ENCODE measurements around the gene GDPGP1.

GDPGP1 gene

DNA sequence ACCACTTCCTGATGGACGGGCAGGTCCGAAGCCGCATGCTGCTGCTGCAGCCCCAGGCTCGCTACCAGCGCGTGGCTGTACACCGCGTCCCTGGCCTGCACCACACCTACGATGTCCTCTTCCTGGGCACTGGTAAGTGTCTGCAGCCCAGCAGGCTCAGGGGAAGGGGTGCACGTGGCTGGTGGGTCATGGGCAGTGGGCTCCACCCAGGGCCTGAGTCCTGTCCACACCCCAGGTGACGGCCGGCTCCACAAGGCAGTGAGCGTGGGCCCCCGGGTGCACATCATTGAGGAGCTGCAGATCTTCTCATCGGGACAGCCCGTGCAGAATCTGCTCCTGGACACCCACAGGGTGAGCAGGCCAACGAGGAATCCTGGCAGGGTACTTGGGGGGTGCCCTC is 9.0 kb upstream of the GDPGP1 start:
- no peak for DNase-seq

DNA sequence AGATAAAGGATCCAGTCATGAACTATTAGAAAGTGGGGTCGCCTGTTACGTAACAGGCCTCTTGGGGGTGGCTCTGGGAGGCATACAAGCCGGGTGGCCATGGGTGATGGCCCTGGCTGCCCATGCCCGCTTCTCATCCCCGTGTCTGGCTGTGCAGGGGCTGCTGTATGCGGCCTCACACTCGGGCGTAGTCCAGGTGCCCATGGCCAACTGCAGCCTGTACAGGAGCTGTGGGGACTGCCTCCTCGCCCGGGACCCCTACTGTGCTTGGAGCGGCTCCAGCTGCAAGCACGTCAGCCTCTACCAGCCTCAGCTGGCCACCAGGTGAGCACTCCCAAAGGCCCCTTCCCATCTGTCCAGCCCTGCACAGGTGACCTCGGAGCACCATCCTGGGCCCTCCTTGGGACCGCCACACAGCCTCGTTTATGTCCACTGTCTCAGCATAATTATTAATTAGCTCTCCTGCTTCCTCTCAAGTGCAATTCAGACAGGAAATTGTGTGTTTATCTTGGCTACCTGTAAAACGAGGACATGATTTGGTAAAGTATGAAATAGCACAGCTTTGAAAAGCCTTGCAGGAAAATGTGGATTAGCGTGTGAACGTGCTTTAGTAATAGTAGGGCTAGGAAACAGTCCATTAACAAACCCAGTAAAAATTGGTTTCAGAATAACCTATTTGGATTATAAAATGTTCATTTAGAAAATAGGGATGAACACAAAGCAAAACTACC is 8.3 kb upstream of the GDPGP1 start:
- no peak for DNase-seq

DNA sequence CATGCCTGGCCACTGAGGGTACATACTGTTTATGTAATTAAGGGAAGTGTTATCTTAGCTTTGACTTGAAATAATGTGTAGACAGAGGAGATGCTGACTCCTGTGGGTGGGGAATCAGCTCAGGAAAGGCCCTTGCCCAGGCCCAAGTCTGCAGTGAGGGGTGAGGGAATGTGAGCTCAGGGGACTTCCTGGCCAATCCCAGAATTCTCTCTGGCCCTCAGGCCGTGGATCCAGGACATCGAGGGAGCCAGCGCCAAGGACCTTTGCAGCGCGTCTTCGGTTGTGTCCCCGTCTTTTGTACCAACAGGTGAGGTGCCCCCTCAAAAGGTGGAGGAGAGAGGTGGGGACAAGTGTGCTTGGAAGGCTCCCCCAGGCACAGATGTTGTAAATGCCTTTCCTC is 6.7 kb upstream of the GDPGP1 start:
- DNase-seq = no peak

DNA sequence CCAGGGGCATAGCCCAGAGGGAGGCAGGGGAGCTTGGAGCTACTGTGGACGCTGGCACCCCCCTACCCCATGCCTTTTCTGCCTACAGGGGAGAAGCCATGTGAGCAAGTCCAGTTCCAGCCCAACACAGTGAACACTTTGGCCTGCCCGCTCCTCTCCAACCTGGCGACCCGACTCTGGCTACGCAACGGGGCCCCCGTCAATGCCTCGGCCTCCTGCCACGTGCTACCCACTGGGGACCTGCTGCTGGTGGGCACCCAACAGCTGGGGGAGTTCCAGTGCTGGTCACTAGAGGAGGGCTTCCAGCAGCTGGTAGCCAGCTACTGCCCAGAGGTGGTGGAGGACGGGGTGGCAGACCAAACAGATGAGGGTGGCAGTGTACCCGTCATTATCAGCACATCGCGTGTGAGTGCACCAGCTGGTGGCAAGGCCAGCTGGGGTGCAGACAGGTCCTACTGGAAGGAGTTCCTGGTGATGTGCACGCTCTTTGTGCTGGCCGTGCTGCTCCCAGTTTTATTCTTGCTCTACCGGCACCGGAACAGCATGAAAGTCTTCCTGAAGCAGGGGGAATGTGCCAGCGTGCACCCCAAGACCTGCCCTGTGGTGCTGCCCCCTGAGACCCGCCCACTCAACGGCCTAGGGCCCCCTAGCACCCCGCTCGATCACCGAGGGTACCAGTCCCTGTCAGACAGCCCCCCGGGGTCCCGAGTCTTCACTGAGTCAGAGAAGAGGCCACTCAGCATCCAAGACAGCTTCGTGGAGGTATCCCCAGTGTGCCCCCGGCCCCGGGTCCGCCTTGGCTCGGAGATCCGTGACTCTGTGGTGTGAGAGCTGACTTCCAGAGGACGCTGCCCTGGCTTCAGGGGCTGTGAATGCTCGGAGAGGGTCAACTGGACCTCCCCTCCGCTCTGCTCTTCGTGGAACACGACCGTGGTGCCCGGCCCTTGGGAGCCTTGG is 5.9 kb upstream of the GDPGP1 start:
- DNase-seq = no peak

DNA sequence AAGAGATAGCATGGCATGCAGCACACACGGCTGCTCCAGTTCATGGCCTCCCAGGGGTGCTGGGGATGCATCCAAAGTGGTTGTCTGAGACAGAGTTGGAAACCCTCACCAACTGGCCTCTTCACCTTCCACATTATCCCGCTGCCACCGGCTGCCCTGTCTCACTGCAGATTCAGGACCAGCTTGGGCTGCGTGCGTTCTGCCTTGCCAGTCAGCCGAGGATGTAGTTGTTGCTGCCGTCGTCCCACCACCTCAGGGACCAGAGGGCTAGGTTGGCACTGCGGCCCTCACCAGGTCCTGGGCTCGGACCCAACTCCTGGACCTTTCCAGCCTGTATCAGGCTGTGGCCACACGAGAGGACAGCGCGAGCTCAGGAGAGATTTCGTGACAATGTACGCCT is 5.0 kb upstream of the GDPGP1 start:
- DNase-seq = no peak

DNA sequence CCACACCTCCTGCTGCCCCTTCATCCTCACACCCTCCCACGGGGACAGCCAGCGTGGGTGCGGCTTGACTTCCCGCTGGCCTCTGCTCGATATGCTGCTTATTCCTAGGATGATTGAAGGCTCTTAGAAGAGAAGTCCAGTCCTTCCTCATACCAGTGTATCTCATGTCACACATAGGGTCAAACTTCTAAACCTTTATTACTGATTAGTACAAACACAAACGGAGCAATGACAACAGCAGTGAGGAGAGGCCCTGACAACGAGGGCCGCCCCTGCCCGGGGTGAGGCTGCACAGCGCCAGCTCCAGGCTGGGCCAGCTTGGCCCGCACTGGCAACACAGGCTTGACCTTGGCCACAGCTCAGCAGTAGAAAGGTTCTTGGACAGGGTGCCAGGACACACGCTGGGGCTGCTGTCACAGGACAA is 3.9 kb upstream of the GDPGP1 start:
- DNase-seq = peak in 31 of 51 donors; percentile 8 to 75 (median 40)

DNA sequence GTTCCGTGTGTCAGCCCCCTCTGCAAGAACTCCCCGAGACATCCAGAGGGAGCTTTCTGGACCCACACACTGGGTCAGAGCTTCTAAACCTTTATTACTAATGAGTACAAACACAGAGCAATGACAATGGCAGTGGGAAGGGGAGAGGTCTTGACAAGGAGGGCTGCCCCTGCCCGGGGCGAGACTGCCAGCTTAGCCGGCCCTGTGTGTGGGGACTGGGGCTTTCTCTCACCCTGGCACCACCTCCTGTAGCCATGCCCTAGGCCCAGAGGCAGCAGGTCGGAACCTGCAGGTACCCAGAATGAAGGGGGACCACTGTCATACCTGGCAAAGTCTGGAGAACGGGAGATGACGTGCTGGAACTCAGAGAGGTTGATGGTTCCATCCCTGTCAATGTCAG is 3.4 kb upstream of the GDPGP1 start:
- DNase-seq = no peak

DNA sequence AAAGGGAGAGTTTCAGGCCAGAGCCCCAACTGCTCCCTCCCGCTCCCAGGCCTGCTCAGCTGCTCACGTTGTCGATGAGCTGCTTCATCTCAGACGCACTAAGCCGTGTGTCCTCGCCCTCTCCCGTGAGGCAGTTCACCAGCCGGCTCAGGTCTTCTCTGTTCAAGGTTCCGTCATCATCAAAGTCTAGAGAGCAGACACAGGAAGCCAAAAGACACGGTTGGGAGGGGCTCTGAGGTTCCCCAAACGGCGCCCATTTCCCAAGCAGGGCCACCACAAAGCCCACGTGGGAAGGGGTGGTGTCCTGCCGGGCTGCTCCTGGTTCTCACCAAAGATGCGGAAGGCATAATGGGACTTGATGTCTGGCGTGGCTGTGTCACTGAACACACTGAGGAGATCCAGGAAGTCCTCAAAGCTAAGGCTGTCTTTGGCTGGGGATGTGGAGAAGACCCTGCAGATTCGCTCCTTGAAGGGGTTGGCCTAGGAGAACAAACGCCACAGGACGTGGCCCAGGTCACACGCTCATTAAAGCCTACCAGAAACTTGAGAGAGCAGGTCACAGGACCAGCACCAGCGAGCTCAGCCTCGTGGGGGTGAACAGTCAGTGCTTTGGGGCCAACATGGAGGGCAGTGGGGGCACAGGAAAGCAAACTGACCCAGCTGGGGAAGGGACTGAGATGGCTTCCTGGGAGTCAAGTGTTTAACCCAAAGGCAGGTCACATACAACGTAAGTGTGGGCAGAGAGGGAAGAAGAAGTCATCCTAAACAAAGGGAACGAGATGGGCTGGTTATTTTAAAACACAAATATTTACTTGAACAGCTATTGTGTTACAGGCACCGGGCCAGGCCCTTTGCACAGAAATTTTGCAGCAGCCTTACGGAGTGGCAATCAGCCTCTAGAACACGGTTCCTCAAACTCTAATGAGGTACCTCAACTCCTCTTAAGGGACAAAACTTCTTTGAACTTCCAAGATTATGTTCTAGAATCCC is 2.7 kb upstream of the GDPGP1 start:
- peak in 8 of 51 donors; percentile 6 to 27 (median 16) for DNase-seq

DNA sequence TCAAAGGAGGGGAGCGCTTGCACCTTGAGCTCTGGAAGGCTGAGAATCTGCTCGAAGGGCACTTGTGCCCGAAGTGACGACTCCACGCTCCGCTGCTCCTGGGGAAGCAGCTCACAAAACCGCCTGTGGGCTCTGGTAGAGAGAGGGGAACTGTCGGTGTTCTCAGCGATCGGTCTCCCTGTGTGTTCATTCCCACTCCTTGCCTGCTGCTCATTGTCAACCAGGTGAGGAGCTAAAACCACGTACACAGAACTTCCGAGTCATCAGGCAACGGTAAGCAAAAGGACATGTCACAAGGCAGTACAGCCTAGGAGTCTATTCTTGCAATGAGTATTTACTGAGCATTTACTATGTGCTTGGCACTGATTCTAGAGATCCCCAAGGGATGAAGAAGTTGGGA is 1.8 kb upstream of the GDPGP1 start:
- no peak for DNase-seq

DNA sequence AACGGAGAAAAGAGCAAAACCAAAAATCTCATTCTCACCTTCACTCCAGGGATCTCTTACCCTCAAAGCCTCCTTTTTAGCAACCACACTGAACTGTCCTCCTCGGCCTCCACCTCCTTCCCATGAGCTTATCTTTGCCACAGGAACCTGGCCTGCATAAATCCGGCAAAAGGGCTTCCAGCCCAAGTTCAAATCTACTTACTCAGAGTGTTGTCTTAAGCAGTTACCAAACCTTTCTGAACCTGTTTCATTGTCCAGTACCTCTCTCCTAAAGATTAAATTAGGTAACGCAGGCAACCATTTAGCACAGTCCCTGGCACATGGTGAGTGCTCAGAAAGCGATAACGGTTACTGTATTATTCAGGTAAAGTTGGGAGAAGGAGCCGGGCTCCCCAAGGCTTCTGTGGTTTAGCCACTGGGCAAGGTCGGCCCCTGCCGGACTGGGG is 1.0 kb upstream of the GDPGP1 start:
- DNase-seq = no peak

DNA sequence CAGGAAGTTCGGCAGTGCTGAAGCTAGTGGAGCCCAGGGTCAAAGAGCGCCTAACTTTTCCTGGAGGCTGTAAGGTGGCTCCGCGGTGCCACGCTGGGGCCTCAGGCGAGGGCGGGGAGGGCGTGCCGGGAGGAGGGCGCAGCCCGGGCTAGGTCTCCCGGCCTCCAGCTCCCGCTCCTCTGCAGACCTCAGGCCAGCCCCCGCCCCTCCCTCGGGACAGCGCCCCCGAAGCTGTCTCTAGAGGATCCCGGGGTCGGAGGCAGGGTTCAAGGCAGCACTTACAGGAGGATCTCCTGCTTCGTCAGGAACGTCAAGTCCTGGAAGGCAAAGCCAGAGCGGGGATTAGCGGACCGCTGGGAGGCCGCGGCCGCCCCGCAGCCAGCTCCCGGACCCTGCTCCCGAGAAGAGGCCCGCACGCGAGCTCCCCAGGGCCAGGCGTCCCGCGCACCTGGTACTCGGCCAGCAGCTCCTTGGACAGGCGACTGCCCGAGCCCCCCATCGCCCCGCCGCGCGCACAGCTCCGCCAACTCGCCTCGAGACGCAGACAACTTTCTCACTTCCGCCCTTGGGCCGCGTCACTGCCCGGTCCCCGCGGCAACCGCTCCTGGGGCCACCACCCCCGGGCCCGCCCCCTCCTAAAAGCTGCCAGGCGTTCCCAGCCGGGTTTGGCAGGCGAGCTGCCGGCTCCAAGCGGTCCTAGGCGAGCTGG is 468 bp upstream of the GDPGP1 start, which contains the start of gene CIB1:
Gene CIB1 (minus strand): TSS at position 555 of the 709 bp plus-strand sequence. CDS start 56 bp downstream, at position 499.
- DNase-seq = peak in 50 of 51 donors; percentile 71 to 98 (median 95)

DNA sequence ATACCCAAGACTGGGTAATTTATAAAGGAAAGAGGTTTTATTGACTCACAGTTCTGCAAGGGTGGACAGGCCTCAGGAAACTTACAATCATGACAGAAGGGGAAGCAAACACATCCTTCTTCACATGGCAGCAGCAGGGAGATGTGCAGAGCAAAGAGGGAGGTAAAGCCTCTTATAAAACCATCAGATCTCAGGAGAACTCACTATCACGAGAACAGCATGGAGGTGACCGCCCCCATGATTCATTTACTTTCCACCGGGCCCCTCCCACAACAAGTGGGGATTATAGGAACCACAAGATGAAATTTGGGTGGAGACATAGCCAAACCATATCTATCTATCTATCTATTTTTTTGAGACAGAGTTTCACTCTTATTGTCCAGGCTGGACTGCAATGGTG is 5.4 kb downstream of the GDPGP1 start:
- no peak for DNase-seq

DNA sequence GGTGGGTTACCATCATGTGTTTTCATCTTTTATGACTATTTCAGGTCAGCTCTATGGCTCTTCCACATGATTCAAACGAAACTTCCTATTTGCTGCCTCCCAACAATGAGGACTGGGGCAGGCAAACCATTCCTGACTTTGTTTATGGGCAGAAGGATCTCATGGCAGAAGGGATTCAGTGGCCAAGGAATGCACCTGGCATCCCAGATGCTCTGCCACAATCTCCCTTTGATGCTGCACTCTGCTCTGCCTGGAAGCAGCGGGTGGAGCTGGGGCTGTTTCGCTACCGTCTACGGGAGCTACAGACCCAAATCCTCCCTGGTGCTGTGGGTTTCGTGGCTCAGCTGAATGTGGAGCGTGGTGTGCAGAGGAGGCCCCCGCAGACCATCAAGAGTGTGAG is 6.8 kb downstream of the GDPGP1 start:
- no peak for DNase-seq

DNA sequence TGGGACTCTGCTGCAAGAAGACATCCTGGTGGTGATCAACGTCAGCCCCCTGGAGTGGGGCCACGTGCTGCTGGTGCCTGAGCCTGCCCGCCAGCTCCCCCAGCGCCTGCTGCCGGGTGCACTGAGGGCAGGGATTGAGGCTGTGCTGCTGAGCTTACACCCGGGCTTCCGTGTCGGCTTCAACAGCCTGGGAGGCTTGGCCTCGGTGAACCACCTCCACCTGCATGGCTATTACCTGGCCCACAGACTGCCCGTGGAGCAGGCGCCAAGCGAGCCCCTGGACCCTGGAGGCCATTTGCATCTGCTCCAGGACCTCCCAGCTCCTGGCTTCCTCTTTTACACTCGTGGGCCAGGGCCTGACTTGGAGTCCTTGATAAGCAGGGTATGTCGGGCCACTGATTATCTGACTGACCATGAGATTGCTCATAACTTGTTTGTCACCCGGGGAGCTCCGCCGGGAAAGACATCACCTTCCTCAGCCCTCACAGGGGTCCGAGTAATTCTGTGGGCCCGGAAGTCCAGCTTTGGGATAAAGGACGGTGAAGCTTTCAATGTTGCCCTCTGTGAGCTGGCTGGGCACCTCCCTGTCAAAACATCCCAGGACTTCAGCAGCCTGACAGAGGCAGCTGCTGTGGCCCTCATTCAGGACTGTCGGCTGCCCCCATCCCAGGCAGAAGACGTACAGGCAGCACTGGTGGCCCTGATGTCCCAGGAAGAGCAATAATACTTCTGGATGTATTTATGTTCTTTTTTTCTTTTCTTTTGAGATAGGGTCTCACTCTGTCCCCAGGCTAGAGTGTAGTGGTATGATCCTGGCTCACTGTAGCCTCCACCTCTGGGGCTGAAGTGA is 7.6 kb downstream of the GDPGP1 start:
- no peak for DNase-seq

DNA sequence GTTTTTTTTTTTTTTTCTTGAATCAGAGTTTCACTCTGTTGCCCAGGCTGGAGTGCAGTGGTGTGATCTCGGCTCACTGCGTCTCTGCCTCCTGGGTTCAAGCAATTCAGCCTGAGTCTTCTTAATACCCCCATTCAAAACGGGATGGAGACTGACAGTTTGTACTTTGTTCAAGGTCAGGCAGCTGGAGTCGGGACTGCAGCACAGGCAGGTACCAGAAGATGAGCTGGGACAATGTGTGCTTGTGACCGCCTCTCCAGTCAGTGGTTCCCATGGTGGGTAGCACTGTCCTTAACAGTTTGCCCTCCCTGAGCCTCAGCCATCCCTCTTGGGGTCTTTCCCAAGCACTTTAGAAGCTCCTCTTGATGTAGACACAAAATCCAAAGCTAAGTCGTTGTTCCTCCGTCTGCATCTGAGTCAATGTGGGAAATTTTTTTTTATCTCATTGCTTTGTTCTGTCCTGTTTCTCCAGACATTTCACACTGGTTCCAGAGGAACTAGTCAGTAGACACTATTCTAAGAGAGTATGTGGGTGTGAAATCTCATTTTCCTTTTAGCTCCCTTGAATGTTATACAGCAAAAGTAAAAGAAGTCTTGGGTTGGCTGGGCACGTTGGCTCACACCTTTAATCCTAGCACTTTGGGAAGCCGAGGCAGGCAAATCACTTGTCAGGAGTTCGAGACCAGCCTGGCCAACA is 10.1 kb downstream of the GDPGP1 start:
- DNase-seq = peak in 1 of 51 donors; percentile 24

DNA sequence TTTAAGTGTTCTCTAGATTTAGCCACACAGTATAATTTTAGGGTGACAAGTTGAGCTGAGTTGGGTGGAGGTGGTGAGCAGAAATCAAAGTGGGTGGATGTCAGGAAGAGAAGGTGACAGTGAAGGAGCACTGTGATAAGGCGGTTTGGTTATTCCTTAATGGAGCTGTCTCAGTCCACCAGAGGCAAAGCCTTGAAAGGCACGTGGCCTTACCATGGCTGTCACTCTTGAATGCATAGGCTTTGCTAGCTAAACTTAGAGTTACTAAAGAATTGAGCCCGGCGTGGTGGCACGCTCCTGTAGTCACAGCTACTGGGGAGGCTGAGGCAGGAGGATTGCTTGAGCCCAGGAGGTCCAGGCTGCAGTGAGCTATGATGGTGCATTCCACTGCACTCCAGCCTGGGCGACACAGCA is 14.8 kb downstream of the GDPGP1 start:
- peak in 2 of 51 donors; percentile 12 to 51 for DNase-seq

DNA sequence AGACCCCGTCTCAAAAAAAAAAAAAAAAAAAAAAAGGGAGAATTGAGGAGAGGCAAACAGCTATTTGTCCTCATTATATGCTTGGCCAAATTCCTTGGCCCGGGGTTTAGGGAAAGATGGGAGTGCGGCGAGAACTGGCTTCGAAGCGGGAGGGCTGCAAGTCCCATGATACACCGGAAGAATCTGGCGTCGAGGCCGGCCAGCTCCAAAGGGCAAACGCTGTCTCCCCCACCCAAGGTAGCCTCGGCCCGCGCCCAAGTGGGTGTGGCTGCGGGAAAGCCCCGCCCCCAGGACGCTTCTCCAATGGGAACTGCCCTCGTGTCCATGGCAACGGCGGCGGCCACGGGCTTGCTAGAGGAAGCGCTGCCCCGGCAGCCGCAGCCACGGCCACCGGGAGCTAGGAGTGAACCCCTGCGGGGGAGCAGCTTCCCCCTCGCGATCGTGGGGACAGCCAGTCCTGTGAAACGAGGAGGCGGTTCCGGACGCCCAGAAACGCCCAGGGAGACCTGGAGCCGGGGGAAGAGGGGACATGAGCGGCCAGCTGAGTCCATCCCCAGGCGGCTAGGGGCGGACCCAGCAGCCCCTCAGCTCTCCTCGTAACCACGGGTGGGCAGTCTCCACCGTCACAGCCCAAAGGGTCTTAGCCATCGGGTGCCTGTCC is 15.3 kb downstream of the GDPGP1 start, which contains the start of gene TTLL13:
Gene TTLL13 (plus strand): TSS at position 354 of the 661 bp plus-strand sequence. CDS start 1,075 bp downstream, outside the sequence.
- DNase-seq = peak; percentile 15 to 92 (median 79)

DNA sequence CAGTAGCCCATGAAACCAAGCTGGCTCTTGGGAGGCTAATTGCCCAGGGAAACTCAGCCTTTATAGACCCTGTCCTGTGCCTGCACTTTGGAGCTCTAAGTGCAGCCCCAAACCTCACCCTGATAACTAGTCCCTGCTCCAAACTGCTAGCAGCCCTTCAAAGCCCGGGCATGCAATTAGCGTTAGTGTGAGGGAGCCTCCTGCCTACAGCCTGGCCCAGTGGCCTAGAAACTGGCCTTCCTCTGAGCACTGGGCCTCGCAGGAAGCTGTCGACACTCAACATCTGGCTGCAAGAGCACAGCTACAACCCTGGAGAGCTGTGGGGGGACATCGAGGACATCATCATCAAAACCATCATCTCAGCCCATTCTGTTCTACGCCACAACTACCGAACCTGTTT is 23.8 kb downstream of the GDPGP1 start:
- DNase-seq = no peak

Measured in hypothalamus (tissue), 51 donors.